Stimulated activated CD8-positive, alpha-beta memory T cell treated with anti-CD3 and anti-CD28 coated beads, Interleukin-2, amount 100 ng/mL, for 1 hour (primary cell): ENCODE results near the gene CDC42BPB.

Experiments used
- DNase-seq, 2 donors: peaks; one replicate each; pipeline ENCODE4 v3.0.0-alpha.2; 2020; ENCODE audit warnings: low read depth in 2 of 2

The CDC42BPB gene

DNA sequence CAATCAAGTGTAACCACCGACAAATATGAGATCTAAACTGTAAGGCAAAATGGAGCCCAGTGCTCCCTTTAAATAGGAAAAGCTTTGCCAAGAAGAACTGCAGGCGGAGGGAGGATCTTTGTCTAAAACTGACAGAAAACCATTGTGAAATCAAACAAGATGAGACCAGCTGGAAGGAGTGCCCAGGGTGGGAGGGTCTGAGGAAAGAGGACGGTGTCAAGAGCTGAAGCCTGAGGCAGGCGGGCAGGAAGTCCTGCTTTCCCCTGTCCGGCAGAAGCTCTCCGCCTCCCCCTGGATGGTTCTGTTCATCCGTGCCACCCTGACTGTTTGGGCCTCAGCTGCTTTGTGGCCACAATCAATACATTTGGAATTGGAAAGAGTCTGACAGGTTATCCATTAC lies 37.5 kb downstream of the CDC42BPB start:
- DNase-seq, result no peak

- no peak for DNase-seq
These were observed 38.1 kb downstream of the CDC42BPB start for GRCh38 chr14:103019236-103019635.

GRCh38 chr14:103016594-103016993 lies 40.8 kb downstream of the CDC42BPB start:
- DNase-seq, result no peak

DNA sequence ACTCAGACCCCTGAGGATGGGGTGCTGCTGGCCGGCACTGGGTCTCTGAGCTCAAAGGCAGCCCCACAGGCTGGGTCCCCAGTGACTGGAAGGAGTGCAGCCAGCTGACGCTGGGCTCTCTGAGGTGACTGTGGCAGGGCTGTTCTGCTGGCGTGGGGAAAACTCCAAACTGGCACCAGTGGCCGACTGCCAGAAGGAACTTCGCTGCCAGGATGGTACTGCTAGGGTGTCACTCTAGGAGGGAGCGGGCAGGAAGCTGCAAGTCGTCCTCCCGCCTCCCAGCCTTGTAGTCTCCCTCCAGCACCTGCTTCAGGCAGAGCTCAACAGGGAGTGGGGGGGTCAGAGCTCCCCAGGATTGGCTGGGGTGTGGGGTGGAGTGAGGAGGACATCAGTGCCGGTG lies 41.3 kb downstream of the CDC42BPB start:
- DNase-seq, result no peak

GRCh38 chr14:103015426-103015825 lies 41.9 kb downstream of the CDC42BPB start:
- no peak for DNase-seq

- no peak for DNase-seq
These were observed 42.7 kb downstream of the CDC42BPB start for GRCh38 chr14:103014466-103015228.

- DNase-seq, result no peak
These were observed 44.3 kb downstream of the CDC42BPB start for GRCh38 chr14:103013028-103013427.

DNA sequence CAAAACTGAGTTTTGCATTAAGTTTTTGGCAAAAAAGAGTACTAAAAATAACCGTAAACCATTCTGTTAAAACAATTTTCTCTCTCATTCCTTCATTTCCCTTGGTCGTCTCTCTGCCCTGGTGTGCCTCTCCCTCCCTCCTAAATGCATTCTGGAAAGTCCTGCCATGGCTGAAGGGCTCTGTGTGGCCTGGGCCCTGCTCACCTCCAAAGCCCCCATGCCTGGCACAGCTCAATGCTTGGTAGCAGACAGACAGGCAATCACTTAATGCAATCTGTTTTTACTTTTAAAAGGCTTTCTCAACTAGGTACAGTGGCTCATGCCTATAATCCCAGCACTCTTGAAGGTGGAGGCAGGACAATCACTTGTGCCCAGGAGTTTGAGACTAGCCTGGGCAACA lies 47.8 kb downstream of the CDC42BPB start:
- DNase-seq, result no peak

GRCh38 chr14:103008768-103009357 lies 48.5 kb downstream of the CDC42BPB start:
- DNase-seq, result no peak

- no peak for DNase-seq
These were observed 49.2 kb downstream of the CDC42BPB start for GRCh38 chr14:103008126-103008525.

GRCh38 chr14:103007555-103007954 lies 49.8 kb downstream of the CDC42BPB start:
- no peak for DNase-seq

GRCh38 chr14:103006991-103007520 lies 50.3 kb downstream of the CDC42BPB start:
- DNase-seq, result no peak

GRCh38 chr14:103006106-103006505 lies 51.2 kb downstream of the CDC42BPB start:
- DNase-seq, result no peak

GRCh38 chr14:103003850-103004249 lies 53.5 kb downstream of the CDC42BPB start:
- DNase-seq, result no peak

- no peak for DNase-seq
These were observed 54.1 kb downstream of the CDC42BPB start for GRCh38 chr14:103003351-103003615.

DNA sequence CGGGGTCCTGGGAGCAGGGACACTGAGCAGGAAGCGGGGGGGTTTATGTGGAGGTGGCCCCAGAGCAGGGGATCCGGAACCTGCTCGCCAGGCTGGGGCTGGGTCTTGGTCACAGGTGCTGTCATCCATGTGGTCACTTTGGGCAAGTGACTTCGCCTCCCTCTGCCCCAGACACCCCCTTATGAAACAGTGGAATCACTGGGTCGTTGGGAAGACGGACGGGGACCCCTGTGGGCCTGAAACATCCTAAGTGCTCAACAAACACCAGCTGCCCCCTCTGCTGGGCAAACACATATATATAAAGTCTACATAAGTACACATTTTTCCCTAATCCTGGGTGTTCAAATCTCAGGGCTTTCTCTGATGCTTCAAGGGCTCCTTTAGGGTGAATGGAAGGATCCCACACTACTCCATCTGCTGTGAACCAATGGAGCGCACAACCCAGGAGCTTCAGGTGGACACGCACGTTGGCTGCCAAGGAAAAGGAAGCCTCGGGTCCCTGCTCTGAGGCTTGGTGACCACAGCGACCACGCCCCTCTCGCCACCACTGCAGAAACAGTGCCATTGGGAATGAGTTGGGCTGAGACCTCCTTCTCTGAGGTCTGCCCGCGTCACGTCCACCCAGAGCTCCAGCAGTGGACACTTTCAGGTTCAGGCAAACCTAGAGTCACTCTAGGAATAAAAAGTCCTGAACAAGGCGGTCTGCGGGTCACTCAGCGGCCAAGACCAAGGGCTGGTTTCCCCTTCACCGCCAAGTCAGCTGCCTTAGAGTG lies 54.6 kb downstream of the CDC42BPB start:
- DNase-seq, result no peak

DNA sequence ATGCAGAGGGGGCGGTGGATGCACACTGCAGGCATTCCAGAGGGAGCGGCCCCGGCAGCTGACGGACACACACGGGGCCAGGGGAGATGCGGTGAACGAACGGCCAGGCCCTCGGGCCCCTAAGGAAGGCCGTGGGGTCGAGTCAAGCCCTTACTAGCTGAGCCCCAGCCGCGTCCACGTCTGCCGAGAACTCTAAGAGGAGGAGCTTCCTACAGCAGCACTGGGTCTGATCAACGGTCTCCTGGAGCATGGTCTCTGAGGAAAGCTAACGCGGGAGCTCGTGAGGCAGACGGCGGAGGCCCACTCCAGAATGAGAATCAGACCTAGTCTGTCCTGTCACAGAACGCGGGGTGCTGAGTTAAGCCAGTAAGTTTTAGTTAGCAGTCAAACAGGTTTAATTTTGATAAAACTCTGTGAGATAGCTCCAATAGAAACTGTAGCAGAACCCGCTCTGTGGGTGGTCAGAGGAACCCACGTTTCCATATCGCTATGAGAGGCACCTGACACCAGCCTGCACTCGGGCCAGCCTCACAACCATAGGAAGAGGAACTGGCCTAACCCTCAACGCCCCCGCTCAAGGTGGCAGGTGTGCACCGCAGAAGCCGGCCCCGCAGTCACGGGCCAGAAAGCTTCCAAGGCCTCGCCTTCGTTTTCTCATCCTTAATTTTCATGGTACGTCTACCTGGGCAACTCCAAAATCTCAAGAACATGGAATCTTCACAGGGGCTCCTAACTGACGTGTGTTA lies 55.5 kb downstream of the CDC42BPB start:
- no peak for DNase-seq

DNA sequence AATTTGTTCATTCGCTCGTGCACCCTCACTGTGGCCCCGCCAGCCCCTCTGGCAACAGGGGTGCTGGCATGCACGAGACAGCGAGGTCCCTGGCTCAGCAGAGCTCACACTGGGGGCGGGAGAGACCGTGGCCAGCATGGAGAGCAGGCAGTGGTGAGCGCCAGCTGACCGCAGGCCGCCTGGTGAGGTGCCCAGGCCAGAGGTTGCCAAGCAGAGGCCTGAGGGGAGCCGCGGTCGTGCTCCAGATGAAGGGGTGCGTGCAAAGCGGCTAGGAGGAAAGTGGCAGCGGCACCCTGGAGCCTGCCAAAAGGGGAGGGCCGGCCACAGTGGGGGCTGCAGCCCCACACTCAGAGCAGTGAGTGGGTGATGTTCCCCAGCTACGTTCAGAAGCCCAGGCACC lies 56.1 kb downstream of the CDC42BPB start:
- DNase-seq, result no peak

- DNase-seq, result no peak
These were observed 56.9 kb downstream of the CDC42BPB start for GRCh38 chr14:103000291-103000921.

- DNase-seq, result no peak
These were observed 58.0 kb downstream of the CDC42BPB start for GRCh38 chr14:102999227-102999895.

DNA sequence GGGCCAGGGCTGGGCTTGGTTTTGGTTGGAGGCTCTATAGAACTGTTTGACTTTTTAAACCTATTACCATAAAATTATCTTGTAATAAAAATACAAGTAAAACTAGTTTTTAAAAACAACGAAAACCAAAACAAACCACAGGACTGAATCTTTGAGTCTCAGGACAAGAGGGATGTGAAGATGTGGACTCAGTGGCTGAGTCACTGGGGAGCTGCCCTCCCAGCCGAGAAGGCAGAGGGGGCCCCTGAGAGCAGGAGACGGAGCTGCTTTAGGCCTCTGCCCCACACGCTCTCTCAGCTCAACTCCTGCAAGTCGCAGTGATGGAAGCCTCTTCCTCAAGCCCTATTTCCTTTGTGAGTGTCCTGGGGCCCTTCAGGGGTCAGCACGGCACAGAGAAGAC lies 59.0 kb downstream of the CDC42BPB start:
- DNase-seq, result no peak
